ENCODE measurements around the gene TUBG1. TPM values are rescaled to one million over a fixed set of nuclear protein-coding genes. Genes with fewer than 3 reads are reported as not detected.
A peak's percentile ranks its signal among the peaks of the same experiment; 100 is the strongest.

TUBG1 gene
- total and polyA plus RNA-seq, 10 of the 15 experiments (the other 5 are each of a cell fraction or from before 2014, with no cell fraction given): 40.0 to 256 (median 107) TPM

DNA sequence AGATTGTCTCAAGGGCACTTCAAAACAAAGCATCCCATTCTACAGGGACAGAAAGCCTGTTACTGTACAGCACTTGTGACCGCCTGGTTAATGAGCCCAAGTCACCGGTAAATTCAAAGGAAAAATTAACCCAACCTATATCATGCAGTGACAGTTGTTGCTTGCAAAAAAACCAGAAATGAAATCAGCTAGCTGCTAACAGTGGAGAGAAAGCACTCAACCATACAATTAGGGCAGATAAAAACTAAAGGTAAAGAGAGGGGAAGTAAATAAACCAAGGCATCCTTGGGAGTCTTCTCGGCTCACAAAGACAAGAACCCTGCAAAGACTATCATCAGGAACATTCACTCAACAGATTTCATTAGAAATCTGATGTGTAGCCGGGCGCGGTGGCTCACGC, 6.2 kb upstream of the TUBG1 start:
- no peak overlapping the region for H3K27ac ChIP-seq (ENCODE audit: control insufficient read depth, insufficient read depth)
- H3K36me3 ChIP-seq (ENCODE audit: control insufficient read depth in 2 of 2, insufficient read depth in 2 of 2, low read length in 1 of 2): peaks cover 0 to 4% of the 10 kb centered on the region in 2 experiments; a peak in 2 of 4 replicates
- ChIA-PET CTCF (no interaction called here), RAD21 (ENCODE audit: unreplicated experiment) (interaction anchor here (1.4 to 6.8 kb wide), 3 partner anchors 25 to 80 kb away, joined by 3 to 58 read pairs (median 43); partner anchors contain the start of genes PLEKHH3 and PSMC3IP), SMC1A (ENCODE audit: uncharacterized antibody, unreplicated experiment) (interaction anchor here (3.7 to 7.1 kb wide), 3 partner anchors 18 to 74 kb away, joined by 35 to 85 read pairs (median 69); partner anchors contain the start of genes CCR10, PLEKHH3 and PSMC3IP), POLR2A (interaction anchor here (3.0 to 3.9 kb wide), 2 partner anchors 25 to 74 kb away, joined by 21 to 26 read pairs; partner anchors contain the start of genes PLEKHH3 and PSMC3IP)
- no peaks in the 10 kb centered on the region for H3K27me3 ChIP-seq (replicated peaks in 1 of 2; ENCODE audit: control insufficient read depth in 2 of 2, insufficient read depth in 2 of 2, low read length in 1 of 2)
- peak overlapping the region; percentile 49; the same call in 1 of the 2 replicates for H3K4me3 ChIP-seq
- peak overlapping the region; percentile 10; the same call in 1 of the 2 replicates for H3K9ac ChIP-seq (ENCODE audit: control insufficient read depth, insufficient read depth, low read length)
- H3K79me2 ChIP-seq (ENCODE audit: control insufficient read depth, insufficient read depth, low read length): peaks cover 74% of the 10 kb centered on the region
- WGBS (ENCODE audit: insufficient coverage, insufficient replicate concordance, low lambda C conversion rate, missing lambda C conversion rate): 80% methylated on average over 7 of the region's 7 CpGs
- no peak for FAIRE-seq
- DNase-seq (ENCODE audit: low read depth, low spot score): no peak
- no peaks in the 10 kb centered on the region; the same call in 1 of the 2 replicates for H4K20me1 ChIP-seq (ENCODE audit: control insufficient read depth, insufficient read depth)
- no peaks in the 10 kb centered on the region for H3K9me3 ChIP-seq (replicated peaks; ENCODE audit: control insufficient read depth, insufficient read depth, low read length)
- peak overlapping the region; percentile 49 for H3K4me2 ChIP-seq (ENCODE audit: control insufficient read depth, insufficient read depth)
- peak; percentile 61 for ATAC-seq
- H2AFZ ChIP-seq (ENCODE audit: control insufficient read depth, low read depth, low read length): no peak overlapping the region
- intact Hi-C loops (cut with micrococcal nuclease; ENCODE audit: unreplicated experiment) (no loop called here), in situ Hi-C loops (cut with MboI) (loop anchor here (25.0 kb wide), 1 partner anchor 609 kb away; the partner anchor contains the start of gene TMEM106A)
- peaks cover 8% of the 10 kb centered on the region for H3K4me1 ChIP-seq (ENCODE audit: control insufficient read depth, insufficient read depth, low read length)
- no TSS peak for BruUV-seq (replicated peaks)
- no peak for TF ChIP-seq SPI1 (IDR thresholded peaks at IDR 0.05; ENCODE audit: borderline replicate concordance, insufficient read depth, low read depth, low read length)
- TF ChIP-seq, protein P1, sequence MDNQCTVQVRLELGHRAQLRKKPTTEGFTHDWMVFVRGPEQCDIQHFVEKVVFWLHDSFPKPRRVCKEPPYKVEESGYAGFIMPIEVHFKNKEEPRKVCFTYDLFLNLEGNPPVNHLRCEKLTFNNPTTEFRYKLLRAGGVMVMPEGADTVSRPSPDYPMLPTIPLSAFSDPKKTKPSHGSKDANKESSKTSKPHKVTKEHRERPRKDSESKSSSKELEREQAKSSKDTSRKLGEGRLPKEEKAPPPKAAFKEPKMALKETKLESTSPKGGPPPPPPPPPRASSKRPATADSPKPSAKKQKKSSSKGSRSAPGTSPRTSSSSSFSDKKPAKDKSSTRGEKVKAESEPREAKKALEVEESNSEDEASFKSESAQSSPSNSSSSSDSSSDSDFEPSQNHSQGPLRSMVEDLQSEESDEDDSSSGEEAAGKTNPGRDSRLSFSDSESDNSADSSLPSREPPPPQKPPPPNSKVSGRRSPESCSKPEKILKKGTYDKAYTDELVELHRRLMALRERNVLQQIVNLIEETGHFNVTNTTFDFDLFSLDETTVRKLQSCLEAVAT (IDR thresholded peaks at IDR 0.05): 0 out of 2 replicates have a peak, but pooled peaks have one; percentile 27

DNA sequence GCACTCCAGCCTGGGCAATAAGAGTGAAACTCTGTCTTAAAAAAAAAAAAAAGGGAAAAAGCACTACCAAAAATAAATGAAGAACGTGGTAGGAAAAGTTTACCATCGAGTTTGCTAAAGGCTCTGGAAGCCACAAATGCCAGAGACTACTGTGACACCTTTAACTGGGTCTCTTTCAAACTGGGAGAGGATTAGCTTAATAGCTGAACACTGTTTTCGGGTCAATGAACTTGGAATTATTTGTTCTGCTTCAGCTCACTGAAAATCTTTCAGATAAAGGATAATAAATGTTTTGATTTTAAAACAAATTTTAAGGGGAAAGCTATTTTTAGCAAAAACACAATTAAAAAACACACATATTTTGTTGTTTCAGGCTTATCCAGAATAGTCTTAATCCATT, 1.7 kb upstream of the TUBG1 start:
- H3K27me3 ChIP-seq (replicated peaks in 1 of 2; ENCODE audit: control insufficient read depth in 2 of 2, insufficient read depth in 2 of 2, low read length in 1 of 2): no peaks in the 10 kb centered on the region
- no peak overlapping the region for H2AFZ ChIP-seq (ENCODE audit: control insufficient read depth, low read depth, low read length)
- H3K4me3 ChIP-seq: peak overlapping the region; percentile 89
- ChIA-PET POLR2A (interaction anchor here (0.5 to 6.9 kb wide), 18 partner anchors 9 to 930 kb away, joined by 3 to 93 read pairs (median 4); partner anchors contain the start of genes CCR10, PLEKHH3, PSMC3IP and TUBG2), RAD21 (ENCODE audit: unreplicated experiment) (interaction anchor here (0.6 to 6.8 kb wide), 11 partner anchors 11 to 161 kb away, joined by 3 to 57 read pairs (median 6); partner anchors contain the start of genes CCR10, PLEKHH3 and PSMC3IP), CTCF (interaction anchor here (0.6 to 3.5 kb wide), 12 partner anchors 11 to 675 kb away, joined by 3 to 49 read pairs (median 6); partner anchors contain the start of genes BECN1, CCR10, CNTNAP1 and NAGLU), SMC1A (ENCODE audit: uncharacterized antibody, unreplicated experiment) (interaction anchor here (0.6 to 7.1 kb wide), 12 partner anchors 10 to 1421 kb away, joined by 3 to 96 read pairs (median 6); partner anchors contain the start of genes CCR10, PLEKHH3, PSMC3IP and TUBG2)
- peak overlapping the region; percentile 90; the same call in 1 of the 2 replicates for H3K27ac ChIP-seq (ENCODE audit: control insufficient read depth, insufficient read depth)
- H3K9me3 ChIP-seq (replicated peaks; ENCODE audit: control insufficient read depth, insufficient read depth, low read length): no peaks in the 10 kb centered on the region
- H3K4me2 ChIP-seq (ENCODE audit: control insufficient read depth, insufficient read depth): peak overlapping the region; percentile 87
- peak overlapping the region; percentile 86 for H3K9ac ChIP-seq (ENCODE audit: control insufficient read depth, insufficient read depth, low read length)
- no TSS peak for BruUV-seq (replicated peaks)
- in situ Hi-C loops (cut with MboI): loop anchor here (25.0 kb wide), 1 partner anchor 605 kb away; the partner anchor contains the start of gene TMEM106A
- H3K36me3 ChIP-seq (ENCODE audit: control insufficient read depth in 2 of 2, insufficient read depth in 2 of 2, low read length in 1 of 2): peaks cover 3 to 10% of the 10 kb centered on the region in 2 experiments; a peak in 3 of 4 replicates
- ATAC-seq (no peak), FAIRE-seq (no peak), DNase-seq (ENCODE audit: low read depth, low spot score) (no peak)
- H3K4me1 ChIP-seq (ENCODE audit: control insufficient read depth, insufficient read depth, low read length): peaks cover 4% of the 10 kb centered on the region
- H4K20me1 ChIP-seq (ENCODE audit: control insufficient read depth, insufficient read depth): no peaks in the 10 kb centered on the region
- intact Hi-C loops (cut with micrococcal nuclease; ENCODE audit: unreplicated experiment): loop anchor here (2.0 kb wide), 1 partner anchor 29 kb away; no protein-coding TSS in a partner anchor
- WGBS (ENCODE audit: insufficient coverage, insufficient replicate concordance, low lambda C conversion rate, missing lambda C conversion rate): 45% methylated on average over 3 of the region's 3 CpGs
- peaks cover 73% of the 10 kb centered on the region for H3K79me2 ChIP-seq (ENCODE audit: control insufficient read depth, insufficient read depth, low read length)
- TF ChIP-seq NFXL1 (IDR thresholded peaks at IDR 0.05; ENCODE audit: borderline replicate concordance) (no peak), LARP7 (IDR thresholded peaks at IDR 0.05) (no peak), STAT1 (conservative IDR thresholded peaks at IDR 0.05) (no peak), RFX5 (IDR thresholded peaks at IDR 0.05; ENCODE audit: low read depth, low read length) (no peak), ZZZ3 (IDR thresholded peaks at IDR 0.05; ENCODE audit: control insufficient read depth, insufficient read length, low read depth) (no peak), HDAC6 (IDR thresholded peaks at IDR 0.05; ENCODE audit: unreplicated experiment) (no peak), YBX1 (IDR thresholded peaks at IDR 0.05) (no peak), NBN (IDR thresholded peaks at IDR 0.05) (no peak)
- TF ChIP-seq, protein P2, sequence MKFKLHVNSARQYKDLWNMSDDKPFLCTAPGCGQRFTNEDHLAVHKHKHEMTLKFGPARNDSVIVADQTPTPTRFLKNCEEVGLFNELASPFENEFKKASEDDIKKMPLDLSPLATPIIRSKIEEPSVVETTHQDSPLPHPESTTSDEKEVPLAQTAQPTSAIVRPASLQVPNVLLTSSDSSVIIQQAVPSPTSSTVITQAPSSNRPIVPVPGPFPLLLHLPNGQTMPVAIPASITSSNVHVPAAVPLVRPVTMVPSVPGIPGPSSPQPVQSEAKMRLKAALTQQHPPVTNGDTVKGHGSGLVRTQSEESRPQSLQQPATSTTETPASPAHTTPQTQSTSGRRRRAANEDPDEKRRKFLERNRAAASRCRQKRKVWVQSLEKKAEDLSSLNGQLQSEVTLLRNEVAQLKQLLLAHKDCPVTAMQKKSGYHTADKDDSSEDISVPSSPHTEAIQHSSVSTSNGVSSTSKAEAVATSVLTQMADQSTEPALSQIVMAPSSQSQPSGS (IDR thresholded peaks at IDR 0.05; ENCODE audit: low read length): no peak
- TF ChIP-seq, protein P3, sequence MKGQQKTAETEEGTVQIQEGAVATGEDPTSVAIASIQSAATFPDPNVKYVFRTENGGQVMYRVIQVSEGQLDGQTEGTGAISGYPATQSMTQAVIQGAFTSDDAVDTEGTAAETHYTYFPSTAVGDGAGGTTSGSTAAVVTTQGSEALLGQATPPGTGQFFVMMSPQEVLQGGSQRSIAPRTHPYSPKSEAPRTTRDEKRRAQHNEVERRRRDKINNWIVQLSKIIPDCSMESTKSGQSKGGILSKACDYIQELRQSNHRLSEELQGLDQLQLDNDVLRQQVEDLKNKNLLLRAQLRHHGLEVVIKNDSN (IDR thresholded peaks at IDR 0.05; ENCODE audit: borderline replicate concordance, extremely low read length, insufficient read depth, low read depth, low read length): no peak
